ENCODE measurements around the gene SNRNP25. TPM values are rescaled to one million over a fixed set of nuclear protein-coding genes. Genes with fewer than 3 reads are reported as not detected.
A peak's percentile ranks its signal among the peaks of the same experiment; 100 is the strongest.

SNRNP25 gene
- total RNA-seq, 6 donors from 2014 or later: 6.9 to 26.2 (median 16.0) TPM

DNA sequence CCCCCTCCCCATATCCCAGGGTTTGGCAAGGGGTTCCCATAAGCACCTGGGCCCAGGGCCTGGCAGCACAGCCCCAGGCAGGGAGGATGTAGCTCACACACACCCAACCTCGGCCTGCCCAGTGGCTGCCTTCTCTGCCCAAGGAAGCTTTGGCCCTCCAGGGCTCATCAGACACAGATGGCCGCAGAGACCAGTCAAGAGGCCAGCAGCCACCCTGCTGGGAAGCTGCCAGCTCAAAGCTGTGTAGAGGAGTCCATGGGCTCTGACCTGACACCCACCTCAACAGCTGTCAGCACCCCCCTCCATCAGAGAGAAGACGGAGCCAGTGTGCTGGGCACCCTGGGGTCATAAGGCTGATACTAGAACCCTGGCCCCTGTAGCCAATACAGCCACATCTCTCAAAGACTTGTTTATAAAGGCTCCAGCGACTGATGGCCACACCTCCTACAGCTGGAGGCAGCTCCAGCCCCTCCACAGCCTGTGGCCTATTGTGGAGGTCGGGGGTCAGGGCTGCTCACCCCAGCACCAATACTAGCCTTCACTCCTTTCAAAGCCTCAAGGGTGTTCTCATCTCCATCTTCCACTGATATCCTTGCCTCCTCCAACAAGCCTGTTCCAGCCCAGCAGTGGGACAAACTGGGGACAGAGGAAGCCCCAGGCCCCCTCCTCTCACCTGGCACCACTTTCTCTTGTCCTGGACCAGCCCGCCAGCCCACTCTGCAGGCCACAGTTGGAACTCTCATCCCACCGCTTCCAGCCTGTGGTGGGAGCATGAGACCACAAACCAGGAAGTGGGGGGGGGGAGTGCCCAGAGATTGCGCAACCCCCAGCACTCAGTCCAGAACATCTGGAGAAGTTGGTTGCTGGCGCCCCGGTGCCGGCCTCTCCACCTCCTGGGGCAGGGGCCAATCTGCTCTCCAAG is 22.2 kb downstream of the SNRNP25 start:
- Histone ChIP-seq H3K27me3 (no peaks in the 10 kb centered on the region), H3K4me1 (peaks cover 59 to 83% (median 66%) of the 10 kb centered on the region in 4 donors), H3K36me3 (peaks cover 0 to 13% (median 9%) of the 10 kb centered on the region in 4 donors), H3K27ac (peak overlapping the region; percentile 89 to 98 (median 96)), H3K9me3 (no peaks in the 10 kb centered on the region), H3K4me3 (peak overlapping the region in 1 of 4 donors; percentile 78)
- no peak for TF ChIP-seq POLR2A (IDR thresholded peaks at IDR 0.05)
- peak; percentile 7 to 29 for TF ChIP-seq POLR2AphosphoS5 (IDR thresholded peaks at IDR 0.05)
- TF ChIP-seq, protein P1, sequence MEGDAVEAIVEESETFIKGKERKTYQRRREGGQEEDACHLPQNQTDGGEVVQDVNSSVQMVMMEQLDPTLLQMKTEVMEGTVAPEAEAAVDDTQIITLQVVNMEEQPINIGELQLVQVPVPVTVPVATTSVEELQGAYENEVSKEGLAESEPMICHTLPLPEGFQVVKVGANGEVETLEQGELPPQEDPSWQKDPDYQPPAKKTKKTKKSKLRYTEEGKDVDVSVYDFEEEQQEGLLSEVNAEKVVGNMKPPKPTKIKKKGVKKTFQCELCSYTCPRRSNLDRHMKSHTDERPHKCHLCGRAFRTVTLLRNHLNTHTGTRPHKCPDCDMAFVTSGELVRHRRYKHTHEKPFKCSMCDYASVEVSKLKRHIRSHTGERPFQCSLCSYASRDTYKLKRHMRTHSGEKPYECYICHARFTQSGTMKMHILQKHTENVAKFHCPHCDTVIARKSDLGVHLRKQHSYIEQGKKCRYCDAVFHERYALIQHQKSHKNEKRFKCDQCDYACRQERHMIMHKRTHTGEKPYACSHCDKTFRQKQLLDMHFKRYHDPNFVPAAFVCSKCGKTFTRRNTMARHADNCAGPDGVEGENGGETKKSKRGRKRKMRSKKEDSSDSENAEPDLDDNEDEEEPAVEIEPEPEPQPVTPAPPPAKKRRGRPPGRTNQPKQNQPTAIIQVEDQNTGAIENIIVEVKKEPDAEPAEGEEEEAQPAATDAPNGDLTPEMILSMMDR (IDR thresholded peaks at IDR 0.05): peak in 5 of 6 experiments; percentile 26 to 63 (median 28)
- TF ChIP-seq EP300 (IDR thresholded peaks at IDR 0.05): no peak
- 28 to 34% methylated on average over 5 to 11 of the region's 11 CpGs for WGBS, 2 donors
- peak; percentile 12 to 55 for ATAC-seq (ENCODE audit: low FRiP score in 2 of 2)
- DNase-seq: peak; percentile 81 to 83

DNA sequence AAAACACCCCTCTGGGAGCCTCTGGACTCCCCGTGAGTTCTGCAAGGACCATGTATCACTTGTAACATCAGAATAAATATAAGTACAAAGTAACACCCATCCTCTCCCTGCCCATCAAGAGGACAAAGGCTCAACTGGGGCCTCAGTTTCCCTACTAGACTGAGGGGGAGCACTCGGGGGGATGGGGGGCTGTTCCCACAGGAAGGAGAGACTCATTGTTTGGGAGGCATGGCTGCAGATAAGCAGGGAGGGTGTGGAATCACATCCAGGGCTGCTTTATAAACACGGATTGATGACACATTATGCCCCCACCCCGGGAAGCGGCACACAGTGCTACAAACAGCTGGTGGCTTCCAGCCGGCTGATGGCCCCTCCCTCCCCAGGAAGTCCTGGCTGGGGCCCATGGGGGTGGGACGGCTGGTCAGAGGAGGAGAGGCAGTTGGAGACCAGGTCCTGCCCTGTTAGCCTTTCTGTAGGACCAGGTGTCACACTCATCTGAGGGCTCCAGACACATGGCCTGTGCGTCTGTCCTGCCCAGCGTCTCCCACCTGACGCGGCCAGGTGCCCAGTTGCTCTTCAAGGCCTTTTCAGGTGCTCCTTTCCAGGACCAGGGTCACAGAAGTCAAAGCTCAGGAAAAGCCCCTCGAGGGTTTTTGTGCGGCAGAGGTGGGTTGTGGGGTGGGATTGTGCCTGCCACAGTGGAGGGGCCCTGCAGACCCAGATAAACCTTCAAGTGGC is 23.1 kb downstream of the SNRNP25 start:
- Histone ChIP-seq H3K27me3 (no peaks in the 10 kb centered on the region), H3K27ac (peak overlapping the region; percentile 89 to 98 (median 96)), H3K4me3 (peak overlapping the region; percentile 72 to 97 (median 86)), H3K36me3 (peaks cover 0 to 14% (median 10%) of the 10 kb centered on the region in 4 donors), H3K4me1 (peaks cover 50 to 74% (median 61%) of the 10 kb centered on the region in 4 donors), H3K9me3 (no peaks in the 10 kb centered on the region)
- TF ChIP-seq EP300 (IDR thresholded peaks at IDR 0.05): peak in 2 of 4 donors; percentile 38 to 51
- no peak for TF ChIP-seq POLR2A (IDR thresholded peaks at IDR 0.05)
- TF ChIP-seq, protein P1 (IDR thresholded peaks at IDR 0.05): no peak
- TF ChIP-seq POLR2AphosphoS5 (IDR thresholded peaks at IDR 0.05): peak; percentile 77 to 89
- ATAC-seq (ENCODE audit: low FRiP score in 2 of 2) (peak; percentile 64 to 69), DNase-seq (peak; percentile 71 to 84)
- WGBS, 2 donors: 0 to 13% methylated on average over 2 to 13 of the region's 13 CpGs

- H3K27ac ChIP-seq: peak overlapping the region; percentile 89 to 98 (median 96)
- H3K4me1 ChIP-seq: peaks cover 50 to 69% (median 61%) of the 10 kb centered on the region in 4 donors
- TF ChIP-seq, protein P1 (IDR thresholded peaks at IDR 0.05): no peak
- TF ChIP-seq POLR2AphosphoS5 (IDR thresholded peaks at IDR 0.05) (peak in 1 of 2 donors; percentile 37), EP300 (IDR thresholded peaks at IDR 0.05) (no peak)
- peak; percentile 46 to 67 for ATAC-seq (ENCODE audit: low FRiP score in 2 of 2)
- peaks cover 0 to 14% (median 10%) of the 10 kb centered on the region in 4 donors for H3K36me3 ChIP-seq
- 11 to 20% methylated on average over 9 to 16 of the region's 31 CpGs for WGBS, 2 donors
- H3K4me3 ChIP-seq: peak overlapping the region; percentile 72 to 97 (median 86)
- peak; percentile 61 to 91 for DNase-seq
- no peaks in the 10 kb centered on the region for H3K27me3 ChIP-seq
- H3K9me3 ChIP-seq: no peaks in the 10 kb centered on the region
These were observed 23.7 kb downstream of the SNRNP25 start for GRCh38 chr16:77273-77806.

DNA sequence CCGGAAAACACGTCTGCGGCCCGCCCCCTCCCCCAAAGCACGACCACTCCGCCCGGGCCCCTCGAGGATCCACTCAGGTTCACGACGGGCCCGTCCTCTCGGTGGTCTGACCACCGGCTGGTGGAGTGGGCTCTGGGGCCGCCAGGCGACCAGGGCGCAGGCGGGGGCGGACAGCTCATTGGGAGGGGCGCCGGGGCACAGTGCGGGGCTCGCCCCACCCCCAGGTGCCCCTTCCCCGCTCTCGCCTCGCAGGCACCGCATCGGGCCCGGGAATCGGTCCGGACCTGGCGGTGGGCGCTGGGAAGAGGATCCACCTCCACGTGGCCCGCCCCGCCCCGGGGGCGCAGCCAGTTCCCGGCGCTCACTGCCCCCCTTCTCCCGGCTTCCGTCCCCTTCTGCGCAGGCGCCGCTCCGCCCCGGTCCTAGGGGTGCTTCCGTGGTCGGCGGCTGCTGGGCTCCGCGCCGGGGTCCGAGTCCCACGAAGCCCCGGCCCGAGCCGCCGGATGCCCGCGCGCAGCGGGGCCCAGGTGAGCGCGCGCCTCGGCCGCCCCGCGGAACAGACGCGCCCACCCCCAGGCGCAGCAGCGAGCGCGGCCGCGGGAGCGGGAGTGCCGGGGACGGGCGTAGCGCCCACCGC is 24.3 kb downstream of the SNRNP25 start, which contains the start of gene MPG:
Gene MPG (plus strand): TSS at position 419 of the 637 bp plus-strand sequence. CDS start 85 bp downstream, at position 504.
- peak; percentile 84 to 98 for DNase-seq
- peak; percentile 69 to 88 for ATAC-seq (ENCODE audit: low FRiP score in 2 of 2)
- WGBS, 2 donors: 0% methylated on average over 9 to 28 of the region's 83 CpGs
- Histone ChIP-seq H3K4me1 (peaks cover 45 to 70% (median 58%) of the 10 kb centered on the region in 4 donors), H3K27me3 (no peaks in the 10 kb centered on the region), H3K27ac (peak within 1 kb of the TSS; percentile 89 to 98 (median 96)), H3K36me3 (peaks cover 0 to 20% (median 11%) of the 10 kb centered on the region in 4 donors), H3K9me3 (no peaks in the 10 kb centered on the region), H3K4me3 (peak within 1 kb of the TSS; percentile 72 to 97 (median 86))
- TF ChIP-seq POLR2AphosphoS5 (IDR thresholded peaks at IDR 0.05): peak; percentile 68 to 87
- TF ChIP-seq, protein P1 (IDR thresholded peaks at IDR 0.05): peak in 1 of 6 experiments; percentile 25
- peak in 3 of 4 donors; percentile 36 to 85 (median 66) for TF ChIP-seq POLR2A (IDR thresholded peaks at IDR 0.05)
- TF ChIP-seq EP300 (IDR thresholded peaks at IDR 0.05): no peak

Data from upper lobe of left lung (tissue), 6 donors.